ENCODE measurements around the gene RAP1GAP.
"Not testable (repeated sequence)": the region's sequence is repeated elsewhere in the genome, so short reads cannot be mapped to it uniquely, and the experiment has no call there.

Gene RAP1GAP

DNA sequence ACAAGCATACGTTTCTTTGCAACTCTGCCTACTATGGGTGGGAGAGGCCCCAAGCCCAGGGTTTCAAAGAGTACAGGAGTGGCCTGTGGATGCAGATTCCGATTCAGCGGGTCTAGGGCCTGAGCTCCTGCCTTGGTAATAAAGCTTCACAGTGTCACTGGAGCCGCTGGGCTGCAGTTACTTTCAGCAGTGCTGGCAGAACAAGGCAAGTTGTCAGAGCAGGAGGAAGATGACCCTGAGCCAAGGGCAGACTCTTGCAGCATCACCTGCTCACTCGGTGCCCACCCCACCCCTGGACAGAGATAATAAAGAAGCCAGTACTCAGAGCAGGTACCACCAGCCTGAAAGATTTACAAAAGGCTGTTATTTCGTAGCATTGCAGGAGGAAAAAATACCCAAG lies 8.0 kb upstream of the RAP1GAP start:
- DNase-seq (ENCODE audit: low spot score): no peak

DNA sequence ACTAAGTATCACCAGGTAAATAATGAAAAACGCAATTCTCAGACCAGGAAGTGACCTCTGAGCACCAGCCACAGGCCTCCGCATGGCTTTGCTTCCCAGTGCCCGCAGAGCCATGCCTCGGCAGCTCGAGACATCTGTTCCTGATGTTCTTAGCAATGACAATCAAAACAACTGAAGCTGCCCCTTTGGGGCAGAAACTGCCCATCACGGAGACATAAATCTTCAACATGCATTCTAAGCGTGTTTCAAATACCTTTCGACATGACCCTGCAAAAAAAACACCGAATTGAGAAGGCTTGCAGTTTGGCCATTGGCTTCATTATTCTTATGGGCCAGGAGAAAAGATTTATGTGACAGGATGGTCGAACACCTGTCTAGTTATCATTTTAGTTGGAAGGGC lies 5.8 kb upstream of the RAP1GAP start:
- DNase-seq (ENCODE audit: low spot score): no peak

DNA sequence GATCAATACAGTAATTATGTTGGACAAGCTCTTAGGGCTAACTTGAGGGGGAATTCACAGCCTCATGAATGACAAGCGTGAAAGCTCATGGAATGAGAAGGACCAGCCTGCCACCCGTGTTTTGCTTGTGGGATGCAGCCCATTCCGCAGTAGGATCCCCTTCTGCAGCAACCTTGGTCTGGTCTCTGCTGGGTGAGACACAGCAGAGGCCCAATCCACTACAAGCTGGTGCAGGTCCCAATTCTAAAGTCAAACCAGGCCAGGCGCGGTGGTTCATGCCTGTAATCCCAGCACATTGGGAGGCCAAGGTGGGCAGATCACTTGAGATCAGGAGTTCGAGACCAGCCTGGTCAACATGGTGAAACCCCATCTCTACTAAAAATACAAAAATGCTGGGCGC lies 4.7 kb upstream of the RAP1GAP start:
- DNase-seq (ENCODE audit: low spot score): not testable (repeated sequence)

DNA sequence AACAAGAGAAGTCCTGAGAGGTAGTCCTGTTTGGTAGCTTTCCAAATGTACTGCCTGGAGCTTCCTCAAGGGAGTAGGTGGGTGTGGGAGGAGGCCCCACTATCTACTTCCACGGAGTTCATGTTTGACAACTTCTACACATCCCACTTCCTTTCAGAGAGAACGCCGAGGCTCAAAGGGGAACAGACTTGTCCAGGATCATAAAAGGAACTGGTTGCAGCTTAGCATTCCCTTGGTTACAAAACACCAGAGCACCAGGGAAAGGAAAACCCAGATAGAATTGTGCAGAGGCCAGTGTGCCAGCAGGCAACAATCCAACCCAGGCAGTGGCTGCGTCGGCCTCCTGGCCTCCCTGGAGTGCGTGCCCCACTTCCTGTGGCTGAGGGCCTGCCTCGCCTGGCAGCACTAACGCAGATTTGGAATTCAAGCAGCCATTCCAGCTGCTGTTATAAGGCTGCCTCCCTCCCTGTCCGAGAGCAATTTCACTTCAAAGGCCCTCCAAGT lies 4.2 kb upstream of the RAP1GAP start:
- no peak for DNase-seq (ENCODE audit: low spot score)

DNA sequence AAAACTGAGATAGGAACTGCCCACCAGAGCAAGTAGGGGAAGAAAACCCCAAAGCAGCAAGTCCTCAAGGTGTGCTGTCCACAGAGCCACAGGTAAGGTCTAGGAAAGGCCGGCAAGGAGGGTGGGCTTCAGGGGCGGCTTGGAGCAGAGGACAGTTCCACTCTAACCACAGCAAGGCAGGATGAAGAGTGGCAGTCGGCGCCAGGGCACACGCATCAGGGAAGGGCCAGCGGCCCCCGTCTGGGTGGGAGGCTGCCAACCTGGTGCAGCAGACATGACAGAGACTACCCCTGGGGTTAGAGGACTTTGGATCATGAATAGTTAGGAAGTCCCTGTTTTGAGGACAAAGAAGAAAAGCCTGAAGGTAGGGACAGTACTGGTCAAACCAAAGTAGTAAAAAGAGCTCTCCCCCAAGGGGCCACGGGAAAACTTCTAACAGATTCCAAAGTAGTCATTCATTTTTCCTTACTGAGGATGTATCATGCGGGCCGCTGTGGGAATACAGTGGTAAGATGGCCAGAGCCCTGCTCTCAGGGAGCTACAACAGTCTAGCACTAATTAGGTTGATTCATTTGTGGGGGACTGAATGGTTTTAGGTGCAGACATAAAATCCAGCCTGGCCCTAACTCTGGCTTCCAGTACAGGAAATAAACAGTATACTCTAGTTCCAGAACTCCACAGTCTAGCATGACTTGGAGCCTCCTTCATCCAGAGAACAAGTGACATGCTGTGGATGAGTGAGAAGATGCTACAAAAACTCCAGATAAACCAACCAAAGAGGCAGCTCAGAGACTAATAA lies 3.5 kb upstream of the RAP1GAP start:
- DNase-seq (ENCODE audit: low spot score): no peak

DNA sequence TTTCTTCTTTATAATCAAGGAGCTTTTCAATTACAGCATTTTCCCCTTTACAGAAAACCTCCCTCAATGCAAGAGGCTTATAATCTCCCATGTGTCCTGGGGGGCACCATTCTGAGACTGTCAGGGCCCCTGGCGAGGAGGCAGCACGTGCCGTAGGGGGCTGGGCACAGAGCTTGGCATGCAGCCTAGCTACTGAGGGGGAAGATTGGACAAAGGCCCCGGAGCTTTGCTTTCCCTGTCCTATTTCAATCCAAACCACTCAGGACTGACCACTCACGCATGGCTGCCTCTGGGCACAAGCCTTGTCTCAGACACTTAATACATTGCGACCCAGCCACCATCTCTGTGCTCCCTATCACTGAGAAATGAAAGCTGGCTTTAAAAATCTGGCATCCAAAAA lies 2.8 kb upstream of the RAP1GAP start:
- DNase-seq (ENCODE audit: low spot score): no peak

DNA sequence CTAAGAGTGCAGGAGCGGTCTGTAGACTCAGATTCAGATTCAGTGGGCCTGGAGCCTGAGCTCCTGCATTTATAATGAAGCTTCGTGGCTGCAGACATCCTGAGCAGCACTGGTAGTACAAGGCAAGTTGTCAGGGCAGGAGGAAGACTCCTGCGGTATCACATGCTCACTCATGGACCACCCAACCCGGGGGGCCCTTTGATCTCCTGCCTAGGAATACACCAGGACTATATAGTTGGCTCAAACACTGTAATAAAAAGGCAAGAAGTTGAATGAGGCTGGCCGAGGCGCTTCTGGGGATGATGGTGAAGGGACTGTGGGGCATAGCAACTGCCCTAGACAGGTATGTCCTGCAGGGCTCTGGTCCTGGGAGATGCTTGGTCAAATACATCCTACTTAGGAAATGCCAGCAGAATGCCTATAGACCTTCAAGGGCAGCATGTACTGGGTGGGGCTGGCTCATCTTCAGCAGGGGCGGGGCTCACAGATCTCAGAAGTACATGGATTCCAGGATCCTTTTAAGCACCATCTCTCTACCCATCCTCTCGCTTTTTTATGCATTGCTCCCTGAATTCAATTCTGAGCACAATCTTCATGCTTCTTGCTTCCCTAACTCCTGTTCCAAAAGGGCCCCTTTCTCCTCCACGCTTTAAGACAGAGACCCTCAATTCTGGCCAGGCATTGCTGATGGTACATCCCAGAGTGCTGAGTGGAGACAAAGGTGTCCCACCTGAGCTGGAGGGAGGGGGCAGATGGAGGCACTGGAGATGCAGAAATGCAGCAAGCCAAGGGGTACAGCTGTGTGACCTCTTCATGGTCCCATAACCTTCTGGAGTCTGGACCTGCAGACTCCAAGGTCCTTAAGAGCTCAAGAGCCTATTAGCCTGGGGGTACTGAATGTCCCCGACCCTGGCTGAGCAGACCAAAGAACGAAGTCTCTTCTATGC lies 2.1 kb upstream of the RAP1GAP start:
- peak; percentile 63 for DNase-seq (ENCODE audit: low spot score)

DNA sequence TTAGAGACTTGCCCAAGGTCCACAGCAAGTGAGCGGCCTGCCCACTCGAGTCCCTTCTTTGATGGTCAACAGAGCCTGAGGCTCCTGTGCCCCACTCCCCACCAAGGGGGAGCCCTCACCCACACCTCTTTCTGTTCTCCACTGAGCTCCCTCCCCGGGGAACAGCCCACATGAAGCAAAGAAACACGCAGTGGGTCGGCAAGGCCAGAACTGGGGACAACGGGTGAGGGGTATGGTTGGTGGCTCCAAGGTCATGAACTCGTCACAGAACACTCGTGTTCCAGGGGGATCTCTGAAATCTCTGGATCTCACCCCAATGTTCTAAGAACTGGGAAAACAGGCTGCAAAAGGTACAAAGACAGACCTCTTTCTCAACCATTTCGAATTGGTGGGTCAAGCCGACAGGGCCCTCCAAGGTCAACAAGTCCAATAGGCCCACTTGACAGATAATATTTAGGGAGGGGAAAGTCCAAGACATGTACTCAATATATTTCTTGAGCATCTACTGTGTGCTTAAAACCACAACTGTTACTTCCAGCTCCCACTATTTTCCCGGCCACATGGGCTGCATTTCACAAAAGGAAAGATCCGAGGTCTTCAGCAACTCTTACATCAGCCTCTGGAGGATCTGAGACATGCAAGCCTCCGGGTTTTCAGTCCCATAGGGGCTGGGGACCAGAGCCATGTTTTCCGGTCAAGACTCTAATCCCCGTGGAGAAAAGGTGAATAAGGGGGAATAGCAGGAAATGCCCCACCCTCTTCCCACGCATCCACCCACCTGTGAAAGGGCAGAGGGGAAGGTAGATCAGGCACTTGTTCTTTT lies 1.1 kb upstream of the RAP1GAP start:
- no peak for DNase-seq (ENCODE audit: low spot score)

DNA sequence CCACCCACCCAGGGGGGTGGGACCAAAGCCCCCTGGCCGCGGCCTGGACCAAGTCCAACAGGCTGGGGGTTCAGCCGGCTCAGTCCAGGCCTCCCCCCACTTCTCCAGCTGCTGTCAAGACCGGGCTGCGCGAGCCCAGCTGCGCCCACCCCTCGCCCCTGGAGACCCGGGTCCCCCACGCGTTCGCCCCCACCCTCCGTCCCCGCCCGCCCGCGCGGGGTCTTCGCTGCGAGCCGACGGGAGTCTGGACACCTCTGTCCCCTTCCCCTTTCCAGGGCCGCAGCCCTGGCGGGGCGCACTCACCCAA lies 253 bp downstream of the RAP1GAP start:
- DNase-seq (ENCODE audit: low spot score): no peak

DNA sequence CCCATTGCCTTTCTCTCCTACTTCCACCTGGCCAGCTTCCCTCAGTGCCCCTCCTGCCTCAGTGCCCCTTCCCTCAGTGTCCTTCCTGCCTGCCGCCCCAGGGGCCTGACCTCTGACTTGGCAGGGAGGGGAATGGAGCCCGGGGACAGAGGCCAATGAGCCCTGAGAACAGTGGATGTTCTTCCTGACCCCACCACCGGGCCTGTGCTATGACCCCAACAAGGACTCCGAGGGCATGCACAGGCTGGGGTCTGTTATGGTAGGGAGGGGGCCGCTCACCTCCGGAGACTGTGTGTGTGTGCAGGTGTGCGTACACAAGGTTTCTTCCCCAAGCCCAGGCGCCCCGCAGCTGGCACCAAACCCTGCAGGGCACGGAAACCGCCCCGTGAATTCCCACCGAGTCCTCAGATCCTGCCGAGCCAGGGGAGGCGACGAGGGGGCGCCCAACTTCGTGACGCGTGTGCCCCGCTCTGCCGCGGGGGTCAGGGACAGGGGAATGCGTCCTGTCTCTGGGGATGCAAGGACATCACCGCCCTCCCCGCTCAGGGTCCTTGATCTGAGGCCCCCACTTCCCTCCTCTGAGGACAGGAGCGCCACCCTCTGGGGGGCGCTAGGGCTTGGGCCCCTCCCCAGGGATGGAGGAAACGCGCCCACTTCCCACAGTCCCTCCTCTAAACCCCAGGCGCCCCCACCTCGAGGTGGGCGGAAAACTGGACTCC lies 766 bp downstream of the RAP1GAP start:
- DNase-seq (ENCODE audit: low spot score): no peak

DNA sequence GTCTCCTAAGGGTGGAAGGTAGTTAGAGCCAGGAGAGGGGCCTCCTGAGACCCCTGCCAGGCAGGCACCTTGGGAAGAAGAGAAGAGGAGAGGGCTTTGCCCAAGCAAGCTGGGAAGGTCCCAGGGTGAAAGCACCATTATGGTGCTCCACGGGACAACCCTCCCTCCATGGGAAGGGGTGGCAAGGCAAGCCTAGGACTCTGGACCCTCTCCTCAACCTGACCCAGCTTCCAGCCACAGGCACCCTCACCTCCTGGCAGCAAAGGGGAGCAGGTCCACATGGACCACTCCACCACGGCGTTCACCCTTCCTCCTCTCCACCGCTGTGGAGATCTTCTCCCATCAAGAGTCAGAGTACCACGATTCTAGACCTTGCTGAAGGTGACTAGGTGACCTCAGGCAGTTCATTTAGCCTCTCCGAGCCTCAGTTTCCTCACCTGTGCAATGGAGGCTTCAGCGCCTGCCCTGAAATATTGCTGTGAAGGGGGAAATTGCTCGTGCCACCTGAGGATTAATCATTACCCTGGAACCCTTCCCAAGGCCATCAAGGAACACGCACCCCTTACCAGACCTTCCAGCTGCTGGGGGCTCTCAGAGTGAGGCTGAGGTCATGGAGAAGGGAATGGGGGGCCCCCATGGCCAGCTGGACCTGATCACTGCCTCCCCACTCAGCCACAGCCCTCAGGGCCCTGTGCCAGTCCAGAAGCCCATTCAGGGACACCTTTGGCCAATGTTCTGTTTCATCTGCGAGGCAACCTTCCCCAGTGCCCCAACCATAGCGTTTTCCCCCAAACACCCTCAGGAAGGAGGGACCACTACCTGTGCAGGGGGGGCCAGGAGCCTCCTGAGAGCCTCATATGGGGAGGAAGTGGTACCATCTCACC lies 1.6 kb downstream of the RAP1GAP start:
- DNase-seq (ENCODE audit: low spot score): no peak

DNA sequence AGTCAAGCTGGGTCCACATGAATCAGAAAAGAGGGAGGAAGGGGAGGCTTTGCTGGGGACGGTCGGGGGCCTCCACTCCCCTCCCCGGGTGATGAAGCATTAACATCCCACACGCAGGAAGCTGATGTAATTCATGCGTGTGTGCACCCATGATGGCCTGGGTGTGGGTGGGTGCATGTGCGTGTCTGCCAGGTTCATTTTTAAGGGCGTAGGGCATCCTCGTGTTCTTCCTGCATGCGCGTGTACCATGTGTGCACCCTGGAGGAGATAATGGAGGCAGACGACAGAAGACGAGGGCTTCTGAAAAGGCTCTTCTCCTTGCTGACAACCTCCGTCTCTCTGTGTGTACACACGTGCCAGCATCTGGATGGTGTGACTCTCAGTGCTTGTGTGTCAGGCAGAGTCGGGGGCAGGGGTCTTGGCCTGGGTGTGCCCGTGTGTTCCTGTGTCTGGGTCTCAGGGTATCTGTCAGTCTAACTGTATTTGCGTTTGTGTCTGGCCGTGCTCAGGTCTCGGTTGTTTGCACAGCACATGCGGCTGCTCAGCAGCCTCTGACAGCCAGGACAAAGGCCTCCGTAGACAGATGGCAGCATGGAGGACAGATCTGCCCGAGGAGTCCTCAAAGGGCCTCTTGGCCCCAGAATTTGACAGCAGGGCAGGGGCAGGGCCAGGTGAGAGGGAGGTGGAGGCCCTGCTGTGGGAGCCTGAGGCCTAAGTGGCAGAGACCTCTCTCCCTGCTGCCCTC lies 2.4 kb downstream of the RAP1GAP start:
- DNase-seq (ENCODE audit: low spot score): no peak

DNA sequence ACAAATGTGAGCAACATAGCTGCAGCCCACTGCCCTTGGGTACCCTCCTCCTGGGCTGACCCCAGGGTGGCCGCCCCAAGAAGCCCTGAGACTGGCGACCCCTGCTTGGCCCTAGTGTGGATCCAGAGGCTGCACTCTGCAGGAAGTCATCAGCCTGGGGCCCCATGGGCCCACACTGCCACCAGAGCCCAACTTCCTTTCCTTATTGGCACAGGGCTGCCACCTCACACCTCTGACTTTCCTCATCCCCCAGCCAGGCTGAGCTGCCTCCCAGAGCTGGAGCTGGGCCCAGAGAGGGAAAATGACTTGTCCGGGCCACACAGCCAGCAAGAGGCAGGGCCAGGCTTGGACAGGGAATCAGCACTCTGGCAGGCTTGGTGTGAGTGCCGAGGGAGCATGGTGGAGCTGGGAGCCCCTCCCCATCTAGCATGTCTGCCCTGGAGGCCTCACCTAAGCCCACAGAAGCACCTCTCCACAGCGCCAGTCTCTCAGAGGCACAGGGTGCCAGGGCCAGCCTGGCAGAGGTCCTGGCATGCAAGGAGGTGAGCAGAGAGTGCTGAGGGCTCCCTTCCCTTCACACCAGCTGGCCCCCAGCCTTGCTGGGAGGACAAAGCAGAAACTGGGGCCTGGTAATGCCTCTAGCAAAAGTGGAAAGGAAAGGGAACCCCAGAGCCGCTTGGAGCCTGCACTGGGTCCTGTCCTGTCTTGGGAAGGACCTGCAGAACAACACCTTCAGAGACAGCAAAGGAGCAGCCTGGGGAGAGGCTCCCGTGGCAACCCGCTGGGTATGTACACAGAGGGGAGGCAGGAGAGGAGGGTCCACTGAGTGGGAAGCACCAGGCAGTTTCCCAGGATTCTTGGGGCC lies 3.2 kb downstream of the RAP1GAP start:
- DNase-seq (ENCODE audit: low spot score): no peak

DNA sequence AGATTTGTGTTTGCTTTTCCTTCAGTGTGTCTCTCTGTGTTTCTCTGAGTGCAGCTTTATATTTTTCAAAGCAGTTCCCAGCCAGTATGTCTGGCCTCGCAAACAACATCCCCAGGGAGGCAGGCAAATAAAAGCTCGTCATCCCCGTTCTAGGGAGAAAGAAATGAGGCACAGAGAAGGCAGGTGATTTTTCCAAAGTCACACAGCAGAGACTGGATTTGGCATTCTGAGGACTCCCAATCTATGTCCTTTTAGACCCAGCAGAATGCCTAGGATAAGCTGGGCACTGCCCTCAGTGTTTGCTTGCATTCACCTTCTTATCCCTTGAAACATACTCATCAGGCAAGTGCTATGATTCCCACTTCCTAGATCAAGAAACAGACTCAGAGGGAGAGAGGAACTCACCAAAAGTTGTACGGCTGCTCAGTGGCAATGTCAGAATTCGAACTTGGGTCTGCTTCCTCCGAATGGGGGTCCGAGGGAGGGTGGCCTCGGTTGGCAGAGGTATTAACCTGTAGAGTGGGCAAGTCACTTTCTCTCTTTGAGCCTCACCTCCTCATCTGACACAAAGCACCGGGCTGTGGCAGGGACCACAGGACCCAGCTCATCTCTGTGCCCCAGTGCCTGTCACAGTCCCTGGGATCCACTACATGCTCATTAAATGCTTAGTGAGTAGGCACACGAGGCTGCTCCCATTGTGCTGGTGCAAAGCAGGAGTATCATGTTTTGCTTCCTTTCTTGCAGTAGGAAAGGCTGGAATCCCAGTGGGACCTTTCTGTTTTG lies 4.2 kb downstream of the RAP1GAP start:
- no peak for DNase-seq (ENCODE audit: low spot score)

DNA sequence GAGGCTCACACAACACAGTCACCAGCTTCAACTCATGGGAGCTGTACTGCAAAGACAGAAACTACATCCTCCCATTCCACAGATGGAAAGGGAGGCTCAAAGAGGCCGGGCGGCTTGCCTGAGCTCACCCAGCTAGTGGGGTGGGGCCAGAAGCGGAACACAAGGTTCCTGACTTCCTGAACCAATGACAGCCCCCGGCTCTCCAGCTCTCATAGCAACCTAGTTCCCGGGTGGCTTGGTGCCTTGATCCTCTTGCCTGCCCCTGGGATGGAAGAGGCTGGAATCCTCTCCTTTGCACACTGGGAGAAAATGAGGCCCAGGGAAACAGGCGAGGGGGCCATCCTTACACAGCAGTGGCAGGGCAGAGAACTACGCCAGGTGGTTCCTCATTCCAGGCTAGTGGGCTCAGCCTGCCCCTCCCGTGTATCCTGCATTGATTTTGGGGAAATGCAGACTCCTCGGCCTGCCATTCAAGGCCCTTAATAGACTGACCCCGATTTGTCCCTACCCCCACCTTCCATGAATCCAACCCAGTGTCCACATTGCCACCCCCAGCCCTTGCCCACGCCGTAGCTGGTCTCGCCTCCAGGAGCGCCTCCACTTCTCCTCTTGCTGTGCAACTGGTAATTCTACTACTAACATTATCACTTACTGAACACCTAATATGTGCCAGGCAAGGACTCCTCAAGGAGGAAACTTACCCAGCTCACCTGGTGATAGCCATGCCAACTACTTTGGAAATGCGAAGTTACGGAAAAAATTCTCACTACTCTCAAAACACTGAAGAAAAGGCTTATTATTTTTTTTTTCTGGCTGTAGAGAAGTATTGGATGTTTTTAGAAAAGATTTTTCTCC lies 5.0 kb downstream of the RAP1GAP start:
- no peak for DNase-seq (ENCODE audit: low spot score)

DNA sequence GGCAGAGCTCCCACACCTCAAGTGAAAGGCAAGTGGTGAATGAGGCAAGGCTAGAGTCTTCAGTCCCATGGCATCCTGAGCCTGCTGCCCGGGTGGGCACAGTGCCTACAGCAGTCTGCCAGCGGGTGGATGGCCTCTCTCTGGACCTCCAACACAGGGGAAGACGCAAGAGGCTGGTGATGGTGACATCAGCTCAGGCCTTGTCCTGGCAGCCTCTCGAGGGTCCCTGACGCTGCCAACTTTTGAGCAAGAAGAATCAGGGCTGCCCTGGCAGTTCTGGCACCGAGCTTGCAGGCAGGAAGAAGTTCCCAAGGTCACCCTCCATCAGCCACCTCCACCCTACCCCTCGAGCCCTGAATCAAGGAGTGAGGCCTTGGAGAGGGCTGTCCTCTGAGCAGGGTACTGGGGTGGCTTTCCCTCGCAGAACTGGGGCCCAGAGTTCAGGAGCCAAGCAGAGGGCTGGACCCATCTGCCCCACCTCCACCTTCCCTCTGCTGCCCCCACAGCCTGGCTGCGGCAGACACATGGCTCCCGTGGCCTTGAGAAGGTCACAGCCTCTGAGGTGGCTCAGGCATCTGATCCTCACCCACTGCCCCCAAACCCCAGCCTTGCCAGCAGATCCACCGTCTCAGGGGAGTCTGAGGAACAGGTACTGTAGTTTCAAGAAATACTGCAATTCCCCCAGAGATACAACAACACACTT lies 5.8 kb downstream of the RAP1GAP start:
- DNase-seq (ENCODE audit: low spot score): no peak
